ENCODE measurements around the gene AGAP5. TPM values are rescaled to one million over a fixed set of nuclear protein-coding genes. Genes with fewer than 3 reads are reported as not detected.

The AGAP5 gene
- total and polyA plus RNA-seq, 9 of the 15 experiments (the other 6 are each of a cell fraction or from before 2014, with no cell fraction given): 0.32 to 7.5 (median 5.3) TPM

- TF ChIP-seq ZNF398 (CRISPR knock-in tag; IDR thresholded peaks at IDR 0.05) (no peak), ZNF354B (CRISPR knock-in tag; IDR thresholded peaks at IDR 0.05) (no peak), PATZ1 (CRISPR knock-in tag; IDR thresholded peaks at IDR 0.05; ENCODE audit: borderline replicate concordance) (no peak), ZBTB26 (CRISPR knock-in tag; IDR thresholded peaks at IDR 0.05) (no peak), ZNF224 (CRISPR knock-in tag; IDR thresholded peaks at IDR 0.05) (no peak), ZBTB9 (CRISPR knock-in tag; IDR thresholded peaks at IDR 0.05) (peak; percentile 68; the same call in 1 of the 2 replicates), SUPT5H (IDR thresholded peaks at IDR 0.05) (peak; percentile 99), MEF2A (IDR thresholded peaks at IDR 0.05; ENCODE audit: control insufficient read depth, low read depth, low read length) (0 out of 2 replicates have a peak, but pooled peaks have one; percentile 55), HMG20B (CRISPR knock-in tag; IDR thresholded peaks at IDR 0.05) (no peak), ZNF253 (CRISPR knock-in tag; conservative IDR thresholded peaks at IDR 0.05) (no peak), ZNF121 (CRISPR knock-in tag; conservative IDR thresholded peaks at IDR 0.05) (no peak), DDX20 (tag; IDR thresholded peaks at IDR 0.05; ENCODE audit: low read depth) (no peak), GTF2B (IDR thresholded peaks at IDR 0.05; ENCODE audit: extremely low read depth, insufficient read length) (no peak), ZNF644 (tag; IDR thresholded peaks at IDR 0.05; ENCODE audit: low read depth) (no peak), SP2 (IDR thresholded peaks at IDR 0.05; ENCODE audit: extremely low read depth, low read depth, low read length, poor library complexity, severe bottlenecking) (no peak), PCBP2 (IDR thresholded peaks at IDR 0.05; ENCODE audit: low read depth, low read length, poor library complexity, severe bottlenecking) (no peak), JUNB (CRISPR knock-in tag; conservative IDR thresholded peaks at IDR 0.05) (no peak), SLC30A9 (CRISPR knock-in tag; IDR thresholded peaks at IDR 0.05) (no peak), CHD4 (IDR thresholded peaks at IDR 0.05; ENCODE audit: insufficient read depth, insufficient replicate concordance, low read depth, low read length, poor library complexity, severe bottlenecking) (no peak), STAG1 (CRISPR knock-in tag; IDR thresholded peaks at IDR 0.05; ENCODE audit: borderline replicate concordance) (no peak), POLR2A (conservative IDR thresholded peaks at IDR 0.05) (peak; percentile 99)
Measured at GRCh38 chr10:73730153-73730906, 32.4 kb upstream of the AGAP5 start (continued).
